ENCODE data around the gene FZD1.

DNA sequence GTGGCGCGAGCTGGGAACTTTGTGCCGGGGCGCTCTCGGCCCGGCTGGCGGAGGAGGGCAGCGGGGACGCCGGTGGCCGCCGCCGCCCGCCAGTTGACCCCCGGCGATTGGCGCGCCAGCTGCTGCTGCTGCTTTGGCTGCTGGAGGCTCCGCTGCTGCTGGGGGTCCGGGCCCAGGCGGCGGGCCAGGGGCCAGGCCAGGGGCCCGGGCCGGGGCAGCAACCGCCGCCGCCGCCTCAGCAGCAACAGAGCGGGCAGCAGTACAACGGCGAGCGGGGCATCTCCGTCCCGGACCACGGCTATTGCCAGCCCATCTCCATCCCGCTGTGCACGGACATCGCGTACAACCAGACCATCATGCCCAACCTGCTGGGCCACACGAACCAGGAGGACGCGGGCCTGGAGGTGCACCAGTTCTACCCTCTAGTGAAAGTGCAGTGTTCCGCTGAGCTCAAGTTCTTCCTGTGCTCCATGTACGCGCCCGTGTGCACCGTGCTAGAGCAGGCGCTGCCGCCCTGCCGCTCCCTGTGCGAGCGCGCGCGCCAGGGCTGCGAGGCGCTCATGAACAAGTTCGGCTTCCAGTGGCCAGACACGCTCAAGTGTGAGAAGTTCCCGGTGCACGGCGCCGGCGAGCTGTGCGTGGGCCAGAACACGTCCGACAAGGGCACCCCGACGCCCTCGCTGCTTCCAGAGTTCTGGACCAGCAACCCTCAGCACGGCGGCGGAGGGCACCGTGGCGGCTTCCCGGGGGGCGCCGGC, 870 bp downstream of the FZD1 start:
- TF ChIP-seq, protein P1, sequence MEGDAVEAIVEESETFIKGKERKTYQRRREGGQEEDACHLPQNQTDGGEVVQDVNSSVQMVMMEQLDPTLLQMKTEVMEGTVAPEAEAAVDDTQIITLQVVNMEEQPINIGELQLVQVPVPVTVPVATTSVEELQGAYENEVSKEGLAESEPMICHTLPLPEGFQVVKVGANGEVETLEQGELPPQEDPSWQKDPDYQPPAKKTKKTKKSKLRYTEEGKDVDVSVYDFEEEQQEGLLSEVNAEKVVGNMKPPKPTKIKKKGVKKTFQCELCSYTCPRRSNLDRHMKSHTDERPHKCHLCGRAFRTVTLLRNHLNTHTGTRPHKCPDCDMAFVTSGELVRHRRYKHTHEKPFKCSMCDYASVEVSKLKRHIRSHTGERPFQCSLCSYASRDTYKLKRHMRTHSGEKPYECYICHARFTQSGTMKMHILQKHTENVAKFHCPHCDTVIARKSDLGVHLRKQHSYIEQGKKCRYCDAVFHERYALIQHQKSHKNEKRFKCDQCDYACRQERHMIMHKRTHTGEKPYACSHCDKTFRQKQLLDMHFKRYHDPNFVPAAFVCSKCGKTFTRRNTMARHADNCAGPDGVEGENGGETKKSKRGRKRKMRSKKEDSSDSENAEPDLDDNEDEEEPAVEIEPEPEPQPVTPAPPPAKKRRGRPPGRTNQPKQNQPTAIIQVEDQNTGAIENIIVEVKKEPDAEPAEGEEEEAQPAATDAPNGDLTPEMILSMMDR (IDR thresholded peaks at IDR 0.05; ENCODE audit: poor library complexity), result no peak
- TF ChIP-seq EZH2phosphoT487 (IDR thresholded peaks at IDR 0.05; ENCODE audit: low read depth, severe bottlenecking, unreplicated experiment) (no peak), EZH2 (IDR thresholded peaks at IDR 0.05; ENCODE audit: borderline replicate concordance) (no peak)
